OCI-LY7 (cell line): ENCODE measurements around the gene CLCN5. TPM values are rescaled to one million over a fixed set of nuclear protein-coding genes. Genes with fewer than 3 reads are reported as not detected.

Experiments
- BruUV-seq: library from RNA; stranded (reverse); fragments of 400-500 nt; replicated peaks from 2 replicates; lab custom pipeline; 2021; lab: Mats Ljungman, UMichigan
- CTCF ChIA-PET: fragments of 300-600 bp; sonication (Branson Sonifier 250); formaldehyde crosslinking; loops from one replicate; lab custom pipeline; 2022; ENCODE audit warnings: antibody characterized with exemption; ENCODE audit not compliant: unreplicated experiment; lab: Charles Lee
- POLR2A ChIA-PET: fragments of 300-600 bp; sonication (Branson Sonifier 250); formaldehyde crosslinking; loops from one replicate; lab custom pipeline; 2022; ENCODE audit warnings: antibody characterized with exemption; lab: Charles Lee
- DNase-seq: peaks from one replicate; pipeline ENCODE4 v3.0.0-alpha.2; 2015; ENCODE audit warnings: low spot score
- H2AFZ ChIP-seq: fragments of 200-600 bp; sonication (generic), shearing (Covaris generic); 2 replicates; pipeline ENCODE4 v1.6.1; 2014; ENCODE audit warnings: mild to moderate bottlenecking, antibody characterized with exemption, low read length, moderate library complexity
- H3K27ac ChIP-seq: fragments of 200-600 bp; sonication (generic); 2 replicates; pipeline ENCODE4 v1.5.1; 2014; ENCODE audit warnings: mixed run types, low read depth, mild to moderate bottlenecking, moderate library complexity, low read length, inconsistent platforms; ENCODE audit not compliant: poor library complexity, severe bottlenecking
- H3K36me3 ChIP-seq: fragments of 200-600 bp; sonication (generic); 2 replicates; pipeline ENCODE4 v1.6.1; 2014; ENCODE audit warnings: mild to moderate bottlenecking, antibody characterized with exemption, low read length, moderate library complexity, mixed read lengths; ENCODE audit not compliant: insufficient read depth
- H3K4me1 ChIP-seq: fragments of 200-600 bp; sonication (generic); 2 replicates; pipeline ENCODE4 v1.5.1; 2014; ENCODE audit warnings: mild to moderate bottlenecking, low read length; ENCODE audit not compliant: insufficient read depth, poor library complexity, severe bottlenecking
- H3K4me2 ChIP-seq: fragments of 200-600 bp; sonication (generic); 2 replicates; pipeline ENCODE4 v1.6.1; 2014; ENCODE audit warnings: mild to moderate bottlenecking, low read length
- H3K4me3 ChIP-seq: fragments of 200-600 bp; sonication (generic); 2 replicates; pipeline ENCODE4 v1.5.1; 2014; ENCODE audit warnings: mild to moderate bottlenecking, low read depth, low read length; ENCODE audit not compliant: poor library complexity, severe bottlenecking
- H3K79me2 ChIP-seq: fragments of 200-600 bp; sonication (generic); 2 replicates; pipeline ENCODE4 v1.6.1; 2016; ENCODE audit warnings: low read depth, mild to moderate bottlenecking, low read length, moderate library complexity, mixed read lengths; ENCODE audit not compliant: insufficient read depth
- H3K9me2 ChIP-seq: fragments of 200-600 bp; sonication (generic); 2 replicates; pipeline ENCODE4 v1.6.1; 2016; ENCODE audit warnings: mild to moderate bottlenecking, low read length, mixed read lengths; ENCODE audit not compliant: insufficient read depth
- H3K9me3 ChIP-seq: fragments of 200-600 bp; sonication (generic); 2 replicates; pipeline ENCODE4 v1.6.1; 2014; ENCODE audit warnings: mild to moderate bottlenecking, mixed run types, low read length, mixed read lengths
- H4K20me1 ChIP-seq: fragments of 200-600 bp; sonication (generic); 2 replicates; pipeline ENCODE4 v1.6.1; 2014; ENCODE audit warnings: mild to moderate bottlenecking, antibody characterized with exemption, low read length, moderate library complexity, mixed read lengths; ENCODE audit not compliant: insufficient read depth
- CTCF ChIP-seq: fragments of 200-600 bp; sonication (generic); conservative IDR thresholded peaks from 2 replicates; pipeline ENCODE4 v1.5.1; 2014; ENCODE audit warnings: mild to moderate bottlenecking, antibody characterized with exemption, low read length, moderate library complexity, mixed read lengths
- EZH2phosphoT487 ChIP-seq: fragments of 200-600 bp; sonication (generic); IDR thresholded peaks from 2 replicates; pipeline ENCODE4 v1.6.1; 2018; ENCODE audit warnings: low read depth, borderline replicate concordance, mild to moderate bottlenecking, mixed run types, antibody characterized with exemption, low read length, moderate library complexity, mixed read lengths
- intact Hi-C: fragments of 100-400 bp; cut with micrococcal nuclease; formaldehyde crosslinking; loops from one replicate; pipeline ENCODE4 v1.10.0; 2022; ENCODE audit not compliant: unreplicated experiment
- total RNA-seq, 2 experiments: library from RNA; depleted of rRNA in 1 of 2; stranded (reverse); fragments of >200 nt in 1 of 2; shearing (Covaris generic) in 1 of 2; gene quantifications; 2 replicates each; pipeline ENCODE4 v1.2.3, GENCODE V29; 2014 to 2022

CLCN5 gene
- total RNA-seq, 2 experiments from 2014 or later = 4.1 to 5.3 TPM

GRCh38 chrX:49992853-49993252 is 70.5 kb downstream of the CLCN5 start:
- H3K79me2 ChIP-seq = no peaks in the 10 kb centered on the region
- intact Hi-C loops = no loop called here
- H3K4me3 ChIP-seq = no peak overlapping the region
- H3K9me2 ChIP-seq = no peaks in the 10 kb centered on the region
- POLR2A ChIA-PET = interaction anchor here (0.7 kb wide), 1 partner anchor 153 kb away, joined by 3 read pairs; no protein-coding TSS in a partner anchor
- H3K4me2 ChIP-seq = no peak overlapping the region
- no peaks in the 10 kb centered on the region for H3K36me3 ChIP-seq
- CTCF ChIA-PET = no interaction called here
- no peak overlapping the region for H2AFZ ChIP-seq
- H3K4me1 ChIP-seq = no peaks in the 10 kb centered on the region
- BruUV-seq = no TSS peak
- TF ChIP-seq EZH2phosphoT487 = no peak
- no peak for TF ChIP-seq CTCF
- no peaks in the 10 kb centered on the region for H3K9me3 ChIP-seq
- H4K20me1 ChIP-seq = no peaks in the 10 kb centered on the region
- no peak overlapping the region for H3K27ac ChIP-seq
- no peak for DNase-seq

DNA sequence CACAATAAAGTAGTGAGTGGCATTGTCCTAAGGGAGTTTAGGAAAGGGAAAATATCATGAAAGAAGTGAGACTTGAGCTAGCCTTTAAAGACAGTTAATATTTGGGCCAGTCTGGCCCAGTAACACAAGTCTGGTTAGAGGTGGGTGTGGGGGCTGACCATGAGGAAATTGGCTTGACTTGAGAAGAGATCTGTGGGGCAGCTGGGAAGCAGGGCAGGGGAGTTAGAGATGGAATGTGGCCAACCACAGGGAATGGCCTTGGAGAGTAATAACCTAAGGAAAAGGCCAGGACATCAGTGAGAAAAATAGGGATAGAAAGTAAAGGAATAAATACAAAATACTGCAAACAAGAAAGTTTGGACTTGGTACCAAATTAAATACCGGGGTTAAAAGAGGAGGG is 71.3 kb downstream of the CLCN5 start:
- Histone ChIP-seq H3K4me3 (no peak overlapping the region), H3K9me2 (no peaks in the 10 kb centered on the region), H3K4me2 (no peak overlapping the region), H4K20me1 (no peaks in the 10 kb centered on the region), H3K4me1 (no peaks in the 10 kb centered on the region), H3K27ac (no peak overlapping the region), H2AFZ (no peak overlapping the region), H3K79me2 (no peaks in the 10 kb centered on the region), H3K36me3 (no peaks in the 10 kb centered on the region), H3K9me3 (no peaks in the 10 kb centered on the region)
- TF ChIP-seq CTCF (no peak), EZH2phosphoT487 (no peak)
- ChIA-PET POLR2A (no interaction called here), CTCF (no interaction called here)
- DNase-seq = no peak
- BruUV-seq = no TSS peak
- intact Hi-C loops = no loop called here

GRCh38 chrX:49995107-49995731 is 72.8 kb downstream of the CLCN5 start:
- ChIA-PET POLR2A (no interaction called here), CTCF (no interaction called here)
- Histone ChIP-seq H3K79me2 (no peaks in the 10 kb centered on the region), H3K4me2 (no peak overlapping the region), H3K27ac (no peak overlapping the region), H3K36me3 (no peaks in the 10 kb centered on the region), H2AFZ (no peak overlapping the region), H3K4me3 (no peak overlapping the region), H3K9me2 (no peaks in the 10 kb centered on the region), H3K9me3 (no peaks in the 10 kb centered on the region), H4K20me1 (no peaks in the 10 kb centered on the region), H3K4me1 (no peaks in the 10 kb centered on the region)
- intact Hi-C loops = no loop called here
- BruUV-seq = no TSS peak
- TF ChIP-seq CTCF (no peak), EZH2phosphoT487 (no peak)
- no peak for DNase-seq
